Body of pancreas (tissue), 4 donors: ENCODE measurements around the gene CP.

ENCODE experiments used
- CTCF ChIP-seq, 7 experiments: fragments of 450-650 bp in 4 of 7; fragments of 200-600 bp in 3 of 7; sonication (generic) in 3 of 7; IDR thresholded peaks; one replicate each; pipeline ENCODE4 v1.5.1; 2016 to 2019; ENCODE audit warnings: antibody characterized with exemption in 7 of 7
- POLR2A ChIP-seq, 3 donors: fragments of 450-650 bp; IDR thresholded peaks; one replicate each; pipeline ENCODE4 v1.6.1; 2016; ENCODE audit warnings: antibody characterized with exemption in 3 of 3, mild to moderate bottlenecking in 2 of 3

DNA sequence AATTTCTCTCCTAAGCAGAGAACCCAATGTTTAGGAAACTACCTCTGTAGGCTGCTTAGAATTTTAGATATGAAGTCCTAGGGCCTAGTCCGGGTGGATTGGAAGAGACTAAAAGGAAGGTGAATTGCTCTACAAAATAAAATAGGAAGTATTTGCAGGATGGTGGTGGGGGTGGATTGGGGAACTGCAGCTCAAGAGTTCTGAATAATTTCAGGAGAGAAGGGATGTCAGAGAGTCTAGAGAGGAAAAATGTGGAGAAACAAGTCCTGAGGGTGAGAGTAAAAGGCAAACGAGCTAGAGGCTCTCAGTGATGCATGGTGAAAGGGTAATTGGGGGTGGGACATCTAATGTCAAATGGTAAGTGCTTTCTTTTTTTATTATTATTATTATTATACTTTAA, 10.2 kb upstream of the CP start:
- TF ChIP-seq CTCF (IDR thresholded peaks at IDR 0.05) (no peak), POLR2A (IDR thresholded peaks at IDR 0.05) (no peak)
